PFSK-1 (cell line): ENCODE data around the gene WDR82.

ENCODE experiments used
- FOXP2 ChIP-seq: optimal IDR thresholded peaks from 2 replicates; pipeline ENCODE3; 2011; ENCODE audit warnings: borderline replicate concordance, control low read depth, inconsistent platforms; ENCODE audit not compliant: insufficient read depth; ENCODE audit errors: extremely low read length, extremely low read depth
- POLR2AphosphoS5 ChIP-seq: IDR thresholded peaks from 2 replicates; pipeline ENCODE4 v1.6.1; 2012; ENCODE audit warnings: low read depth, mild to moderate bottlenecking, control low read depth, low read length, moderate library complexity
- SIN3A ChIP-seq: IDR thresholded peaks from 2 replicates; pipeline ENCODE4 v1.6.1; 2012; ENCODE audit warnings: mild to moderate bottlenecking, low read length, moderate library complexity, borderline replicate concordance; ENCODE audit not compliant: insufficient read depth
- TAF1 ChIP-seq: IDR thresholded peaks from 2 replicates; pipeline ENCODE4 v1.6.1; 2012; ENCODE audit warnings: low read length, control low read depth, borderline replicate concordance; ENCODE audit not compliant: insufficient read depth
- TF ChIP-seq, protein P1 (sequence below), 2 experiments: IDR thresholded peaks; 2 replicates each; pipeline versions ENCODE4 v1.6.1 to v1.8.0; 2011 to 2012; ENCODE audit warnings: low read depth in 2 of 2, low read length in 2 of 2, control low read depth in 1 of 2, inconsistent platforms in 1 of 2, mild to moderate bottlenecking in 1 of 2, moderate library complexity in 1 of 2; ENCODE audit not compliant: insufficient read depth in 1 of 2

The WDR82 gene

DNA sequence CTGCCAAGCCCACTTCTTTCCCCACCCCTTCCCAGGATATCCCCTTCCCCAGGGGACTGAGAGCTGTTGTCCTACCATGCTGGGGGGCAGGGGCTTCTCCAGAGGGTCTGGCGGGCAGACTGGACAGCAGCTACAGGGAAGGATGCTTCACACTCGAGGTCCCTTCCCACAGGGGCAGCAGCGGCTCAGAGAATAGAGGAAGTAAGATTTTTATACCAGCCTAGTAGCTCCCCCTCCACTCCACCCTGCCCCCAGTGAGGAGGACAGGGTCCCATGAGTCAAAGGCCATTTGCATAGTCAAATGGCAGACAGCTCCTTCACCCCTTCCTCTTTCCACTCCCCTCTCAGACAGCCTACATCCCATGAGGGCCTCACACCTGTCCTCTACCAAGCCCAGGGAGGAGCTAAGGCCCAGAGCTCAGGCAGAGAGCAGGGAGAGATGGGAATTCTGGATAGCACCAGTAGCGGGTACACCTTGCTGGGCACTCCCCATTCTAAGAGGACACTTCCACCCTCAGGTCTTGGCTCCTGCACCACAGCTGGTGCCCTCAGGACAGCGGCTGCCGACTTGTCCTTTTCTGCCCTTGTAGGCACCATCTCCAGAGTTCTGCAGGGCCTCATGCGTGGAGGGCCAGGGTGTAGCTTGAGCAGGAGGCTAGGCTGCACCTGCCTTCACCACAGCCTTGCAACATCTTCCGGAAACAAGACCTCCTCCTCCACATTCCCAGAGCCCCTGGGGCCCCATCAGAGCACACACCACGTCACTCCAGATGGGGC lies 52.8 kb downstream of the WDR82 start, which contains the start of gene TLR9:
Gene TLR9 (minus strand): TSS at position 194 of the 777 bp plus-strand sequence. CDS start 116 bp downstream, at position 78.
- TF ChIP-seq TAF1 (no peak), FOXP2 (no peak), POLR2AphosphoS5 (no peak), SIN3A (no peak)
- TF ChIP-seq, protein P1, sequence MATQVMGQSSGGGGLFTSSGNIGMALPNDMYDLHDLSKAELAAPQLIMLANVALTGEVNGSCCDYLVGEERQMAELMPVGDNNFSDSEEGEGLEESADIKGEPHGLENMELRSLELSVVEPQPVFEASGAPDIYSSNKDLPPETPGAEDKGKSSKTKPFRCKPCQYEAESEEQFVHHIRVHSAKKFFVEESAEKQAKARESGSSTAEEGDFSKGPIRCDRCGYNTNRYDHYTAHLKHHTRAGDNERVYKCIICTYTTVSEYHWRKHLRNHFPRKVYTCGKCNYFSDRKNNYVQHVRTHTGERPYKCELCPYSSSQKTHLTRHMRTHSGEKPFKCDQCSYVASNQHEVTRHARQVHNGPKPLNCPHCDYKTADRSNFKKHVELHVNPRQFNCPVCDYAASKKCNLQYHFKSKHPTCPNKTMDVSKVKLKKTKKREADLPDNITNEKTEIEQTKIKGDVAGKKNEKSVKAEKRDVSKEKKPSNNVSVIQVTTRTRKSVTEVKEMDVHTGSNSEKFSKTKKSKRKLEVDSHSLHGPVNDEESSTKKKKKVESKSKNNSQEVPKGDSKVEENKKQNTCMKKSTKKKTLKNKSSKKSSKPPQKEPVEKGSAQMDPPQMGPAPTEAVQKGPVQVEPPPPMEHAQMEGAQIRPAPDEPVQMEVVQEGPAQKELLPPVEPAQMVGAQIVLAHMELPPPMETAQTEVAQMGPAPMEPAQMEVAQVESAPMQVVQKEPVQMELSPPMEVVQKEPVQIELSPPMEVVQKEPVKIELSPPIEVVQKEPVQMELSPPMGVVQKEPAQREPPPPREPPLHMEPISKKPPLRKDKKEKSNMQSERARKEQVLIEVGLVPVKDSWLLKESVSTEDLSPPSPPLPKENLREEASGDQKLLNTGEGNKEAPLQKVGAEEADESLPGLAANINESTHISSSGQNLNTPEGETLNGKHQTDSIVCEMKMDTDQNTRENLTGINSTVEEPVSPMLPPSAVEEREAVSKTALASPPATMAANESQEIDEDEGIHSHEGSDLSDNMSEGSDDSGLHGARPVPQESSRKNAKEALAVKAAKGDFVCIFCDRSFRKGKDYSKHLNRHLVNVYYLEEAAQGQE (IDR thresholded peaks at IDR 0.05; ENCODE audit: insufficient read depth in 1 of 2, low read depth in 2 of 2, low read length in 2 of 2) = no peak

DNA sequence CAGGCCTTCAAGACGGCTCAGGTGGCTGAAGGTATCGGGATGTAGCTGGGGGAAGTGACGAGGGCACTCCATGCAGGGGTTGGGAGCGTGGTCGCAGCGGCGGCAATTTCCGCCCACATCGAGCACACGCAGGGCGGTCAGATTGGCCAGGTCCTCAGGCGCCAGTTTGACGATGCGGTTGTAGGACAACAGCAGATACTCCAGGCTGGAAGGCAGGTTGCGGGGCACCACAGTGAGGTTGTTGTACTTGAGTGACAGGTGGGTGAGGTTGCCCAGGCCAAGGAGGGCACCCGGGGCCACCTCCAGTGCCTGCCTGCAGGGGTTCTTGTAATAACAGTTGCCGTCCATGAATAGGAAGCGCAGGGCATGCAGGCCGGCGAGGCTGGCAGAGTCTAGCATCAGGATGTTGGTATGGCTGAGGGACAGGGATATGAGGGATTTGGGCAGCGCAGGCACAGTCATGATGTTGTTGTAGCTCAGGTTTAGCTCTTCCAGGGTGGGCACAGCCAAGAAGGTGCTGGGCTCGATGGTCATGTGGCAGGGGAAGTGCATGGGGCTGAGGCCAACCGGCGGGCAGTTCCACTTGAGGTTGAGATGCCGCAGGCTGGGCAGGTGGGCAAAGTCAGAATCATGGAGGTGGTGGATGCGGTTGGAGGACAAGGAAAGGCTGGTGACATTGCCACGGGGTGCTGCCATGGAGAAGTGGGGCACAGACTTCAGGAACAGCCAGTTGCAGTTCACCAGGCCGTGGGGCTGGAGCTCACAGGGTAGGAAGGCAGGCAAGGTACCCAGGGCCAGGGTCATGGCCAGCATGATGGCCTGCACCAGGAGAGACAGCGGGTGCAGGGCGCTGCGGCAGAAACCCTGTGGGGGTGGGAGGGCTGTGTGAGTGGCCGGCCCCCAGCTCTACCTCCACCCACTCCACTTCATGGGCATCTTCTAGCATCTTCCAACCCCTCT lies 54.7 kb downstream of the WDR82 start:
- TF ChIP-seq TAF1 (no peak), POLR2AphosphoS5 (no peak), FOXP2 (no peak), SIN3A (no peak)
- TF ChIP-seq, protein P1 (IDR thresholded peaks at IDR 0.05; ENCODE audit: insufficient read depth in 1 of 2, low read depth in 2 of 2, low read length in 2 of 2) = no peak

DNA sequence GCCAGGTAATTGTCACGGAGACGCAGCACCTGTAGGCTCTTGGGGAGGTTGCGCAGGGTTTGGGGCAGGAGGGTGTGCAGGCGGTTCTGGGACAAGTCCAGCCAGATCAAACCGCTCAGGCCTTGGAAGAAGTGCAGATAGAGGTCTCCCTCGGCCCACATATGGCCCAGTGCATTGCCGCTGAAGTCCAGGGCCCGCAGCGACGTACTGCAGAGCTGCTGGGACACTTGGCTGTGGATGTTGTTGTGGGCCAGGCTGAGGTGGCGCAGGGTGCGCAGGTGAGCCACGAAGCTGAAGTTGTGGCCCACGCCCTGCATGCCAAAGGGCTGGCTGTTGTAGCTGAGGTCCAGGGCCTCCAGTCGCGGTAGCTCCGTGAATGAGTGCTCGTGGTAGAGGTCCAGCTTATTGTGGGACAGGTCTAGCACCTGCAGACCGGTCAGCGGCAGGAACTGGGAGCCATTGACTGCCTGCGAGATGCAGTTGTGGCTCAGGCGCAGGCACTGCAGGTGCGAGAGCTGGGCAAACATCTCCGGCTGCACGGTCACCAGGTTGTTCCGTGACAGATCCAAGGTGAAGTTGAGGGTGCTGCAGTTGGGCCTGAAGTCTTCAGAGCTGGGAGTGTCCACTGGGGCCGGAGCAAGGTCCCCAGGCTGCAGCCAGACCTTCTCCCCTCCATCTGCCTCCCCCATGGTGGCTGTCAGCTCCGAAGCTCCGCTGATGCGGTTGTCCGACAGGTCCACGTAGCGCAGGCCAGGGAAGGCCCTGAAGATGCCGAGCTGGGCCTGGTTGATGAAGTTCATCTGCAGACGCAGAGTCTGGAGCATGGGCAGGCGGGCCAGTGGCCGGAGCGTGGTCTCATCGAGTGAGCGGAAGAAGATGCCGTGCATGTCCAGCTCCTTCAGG lies 55.9 kb downstream of the WDR82 start:
- TF ChIP-seq POLR2AphosphoS5 (no peak), SIN3A (no peak), FOXP2 (no peak), TAF1 (no peak)
- TF ChIP-seq, protein P1 (IDR thresholded peaks at IDR 0.05; ENCODE audit: insufficient read depth in 1 of 2, low read depth in 2 of 2, low read length in 2 of 2) = no peak

DNA sequence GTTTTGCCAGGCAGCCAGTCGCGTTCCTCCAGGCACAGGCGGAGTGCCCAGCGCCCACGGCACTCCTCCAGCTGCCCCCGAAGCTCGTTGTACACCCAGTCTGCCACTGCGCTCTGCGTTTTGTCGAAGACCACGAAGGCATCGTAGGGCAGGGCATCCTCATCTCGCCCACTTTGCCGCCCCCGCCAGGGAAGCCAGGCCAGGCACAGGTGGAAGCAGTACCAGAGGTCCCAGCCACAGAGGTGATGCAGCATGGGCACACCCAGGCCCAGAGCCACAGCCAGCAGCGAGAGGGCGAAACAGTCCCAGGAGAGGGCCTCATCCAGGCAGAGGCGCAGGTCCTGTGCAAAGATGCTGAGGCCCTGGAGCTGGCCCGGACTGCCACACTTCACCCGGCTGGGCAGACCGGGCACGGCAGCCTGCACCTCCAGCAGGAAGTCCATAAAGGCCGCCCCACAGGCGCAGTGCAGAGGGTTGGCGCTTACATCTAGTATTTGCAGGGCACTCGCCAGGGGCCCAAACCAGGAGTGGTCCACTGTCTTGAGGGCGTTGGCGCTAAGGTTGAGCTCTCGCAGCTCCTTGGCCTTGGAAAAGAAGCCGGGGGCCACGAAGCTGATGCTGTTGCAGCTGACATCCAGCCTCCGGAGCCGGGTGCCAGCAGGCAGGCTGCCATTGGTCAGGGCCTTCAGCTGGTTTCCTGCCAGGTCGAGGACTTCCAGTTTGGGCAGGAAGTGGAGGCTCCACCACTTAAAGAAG lies 56.7 kb downstream of the WDR82 start:
- no peak for TF ChIP-seq TAF1
- no peak for TF ChIP-seq FOXP2
- TF ChIP-seq, protein P1 (IDR thresholded peaks at IDR 0.05; ENCODE audit: insufficient read depth in 1 of 2, low read depth in 2 of 2, low read length in 2 of 2) = no peak
- no peak for TF ChIP-seq POLR2AphosphoS5
- no peak for TF ChIP-seq SIN3A
